GM23338 (cell line): ENCODE data around the gene SFN. TPM values are rescaled to one million over a fixed set of nuclear protein-coding genes. Genes with fewer than 3 reads are reported as not detected.

ENCODE experiments used
- ATAC-seq: fragments of 200-7000 bp; cut with Tn5 transposase; 3 replicates; pipeline ENCODE4 v1.9.1; 2020
- DNase-seq: peaks from one replicate; pipeline ENCODE4 v3.0.0-alpha.2; 2015; ENCODE audit warnings: low spot score
- H2AFZ ChIP-seq: fragments of 200-600 bp; sonication (generic); 2 replicates; pipeline ENCODE4 v1.8.0; 2016; ENCODE audit warnings: antibody characterized with exemption, mild to moderate bottlenecking, moderate library complexity
- H3F3A ChIP-seq: fragments of 200-600 bp; sonication (generic); replicated peaks from 2 replicates; pipeline ENCODE4 v1.8.0; 2017; ENCODE audit warnings: antibody characterized with exemption, mixed run types, low read depth
- H3K27ac ChIP-seq: fragments of 200-600 bp; sonication (generic); 2 replicates; pipeline ENCODE4 v1.6.1; 2016; ENCODE audit warnings: low read depth
- H3K27me3 ChIP-seq: fragments of 200-600 bp; sonication (generic); 2 replicates; pipeline ENCODE4 v1.8.0; 2016; ENCODE audit warnings: mild to moderate bottlenecking, mixed run types, moderate library complexity; ENCODE audit not compliant: insufficient read depth
- H3K36me3 ChIP-seq: fragments of 200-600 bp; sonication (generic); 2 replicates; pipeline ENCODE4 v1.8.0; 2016; ENCODE audit warnings: mild to moderate bottlenecking; ENCODE audit not compliant: insufficient read depth
- H3K4me1 ChIP-seq: fragments of 200-600 bp; sonication (generic); 2 replicates; pipeline ENCODE4 v1.8.0; 2016; ENCODE audit warnings: mild to moderate bottlenecking, moderate library complexity; ENCODE audit not compliant: insufficient read depth
- H3K4me2 ChIP-seq: fragments of 200-600 bp; sonication (generic); 2 replicates; pipeline ENCODE4 v1.7.1; 2017; ENCODE audit warnings: mixed run types
- H3K4me3 ChIP-seq: fragments of 200-600 bp; sonication (generic); 2 replicates; pipeline ENCODE4 v1.6.1; 2016; ENCODE audit warnings: mixed run types
- H3K79me2 ChIP-seq: fragments of 200-600 bp; sonication (generic); replicated peaks from 2 replicates; pipeline ENCODE4 v1.8.0; 2017; ENCODE audit warnings: mild to moderate bottlenecking; ENCODE audit not compliant: insufficient read depth
- H3K9me2 ChIP-seq: fragments of 200-600 bp; sonication (generic); 2 replicates; pipeline ENCODE4 v1.8.0; 2017; ENCODE audit not compliant: insufficient read depth
- H4K20me1 ChIP-seq: fragments of 200-600 bp; sonication (generic); replicated peaks from 2 replicates; pipeline ENCODE4 v1.8.0; 2017; ENCODE audit warnings: mild to moderate bottlenecking; ENCODE audit not compliant: insufficient read depth
- H3K27ac Mint-ChIP-seq: 2 replicates; pipeline ENCODE4 v1.8.0; 2020; ENCODE audit warnings: inconsistent platforms, mild to moderate bottlenecking, moderate library complexity, mixed read lengths
- H3K27me3 Mint-ChIP-seq: 3 replicates; pipeline ENCODE4 v1.8.0; 2022; ENCODE audit warnings: low read depth, mild to moderate bottlenecking, moderate library complexity, mixed read lengths, inconsistent platforms; ENCODE audit not compliant: insufficient read depth, poor library complexity
- H3K36me3 Mint-ChIP-seq: 3 replicates; pipeline ENCODE4 v1.8.0; 2021; ENCODE audit warnings: low read depth, mild to moderate bottlenecking, inconsistent platforms, moderate library complexity, mixed read lengths
- H3K4me1 Mint-ChIP-seq: 3 replicates; pipeline ENCODE4 v1.8.0; 2020; ENCODE audit warnings: mild to moderate bottlenecking, inconsistent platforms, mixed read lengths
- H3K4me3 Mint-ChIP-seq: 3 replicates; pipeline ENCODE4 v1.8.0; 2021; ENCODE audit warnings: moderate library complexity, mild to moderate bottlenecking, inconsistent platforms, mixed read lengths
- H3K9me3 Mint-ChIP-seq: 3 replicates; pipeline ENCODE4 v1.8.0; 2020; ENCODE audit warnings: moderate library complexity, mild to moderate bottlenecking, inconsistent platforms, mixed read lengths
- CREB1 ChIP-seq: fragments of 250-450 bp; sonication (Bioruptor Pico); IDR thresholded peaks from 2 replicates; pipeline ENCODE4 v1.5.0; 2020; ENCODE audit warnings: low read depth, mild to moderate bottlenecking, moderate library complexity
- CTCF ChIP-seq, 2 experiments: fragments of 200-600 bp in 1 of 2; sonication (generic) in 1 of 2; conservative IDR thresholded peaks; 2 replicates each; pipeline versions ENCODE4 v1.5.1 to v1.6.1; 2016 to 2017; ENCODE audit warnings: antibody characterized with exemption in 2 of 2, low read depth in 2 of 2, mild to moderate bottlenecking in 2 of 2, moderate library complexity in 1 of 2
- ETS1 ChIP-seq: IDR thresholded peaks from 2 replicates; pipeline ENCODE4 v1.6.1; 2016; ENCODE audit warnings: antibody characterized with exemption
- EZH2 ChIP-seq: fragments of 200-600 bp; sonication (generic); IDR thresholded peaks from one replicate; pipeline ENCODE4 v1.8.0; 2017; ENCODE audit warnings: antibody characterized with exemption, mild to moderate bottlenecking, low read depth; ENCODE audit not compliant: unreplicated experiment
- EZH2phosphoT487 ChIP-seq: fragments of 200-600 bp; sonication (generic); IDR thresholded peaks from one replicate; pipeline ENCODE4 v1.8.1; 2018; ENCODE audit warnings: antibody characterized with exemption; ENCODE audit not compliant: unreplicated experiment
- JUNB ChIP-seq: IDR thresholded peaks from one replicate; pipeline ENCODE4 v1.6.1; 2016; ENCODE audit warnings: antibody characterized with exemption; ENCODE audit not compliant: unreplicated experiment
- NANOG ChIP-seq: IDR thresholded peaks from 2 replicates; pipeline ENCODE4 v1.6.1; 2016; ENCODE audit warnings: antibody characterized with exemption, borderline replicate concordance
- POLR2AphosphoS5 ChIP-seq: IDR thresholded peaks from 2 replicates; pipeline ENCODE4 v1.6.1; 2016; ENCODE audit warnings: antibody characterized with exemption, low read depth
- REST ChIP-seq: IDR thresholded peaks from one replicate; pipeline ENCODE4 v1.6.1; 2018; ENCODE audit warnings: antibody characterized with exemption; ENCODE audit not compliant: unreplicated experiment
- STAT1 ChIP-seq: IDR thresholded peaks from one replicate; pipeline ENCODE4 v1.6.1; 2016; ENCODE audit warnings: antibody characterized with exemption; ENCODE audit not compliant: unreplicated experiment
- ZNF114 ChIP-seq: fragments of 250-450 bp; sonication (Bioruptor Pico); IDR thresholded peaks from 2 replicates; pipeline ENCODE4 v1.5.0; 2020; ENCODE audit warnings: mild to moderate bottlenecking, moderate library complexity
- ZNF331 ChIP-seq: fragments of 250-450 bp; sonication (Bioruptor Pico); IDR thresholded peaks from 2 replicates; pipeline ENCODE4 v1.5.0; 2020; ENCODE audit warnings: low read depth, mild to moderate bottlenecking, moderate library complexity
- polyA plus RNA-seq: library from polyadenylated mRNA; unstranded; fragments of >200 nt; fragmentation: Nextera tagmentation; extraction: Ambion mirVana; gene quantifications from 2 replicates; pipeline ENCODE4 v1.2.1, GENCODE V29; 2016
- total RNA-seq: library from RNA; depleted of rRNA; stranded (reverse); fragments of >200 nt; shearing (Covaris generic); gene quantifications from 2 replicates; pipeline ENCODE4 v1.2.3, GENCODE V29; 2014

The SFN gene
- total and polyA plus RNA-seq, 2 experiments from 2014 or later = 1.8 to 2.6 TPM

DNA sequence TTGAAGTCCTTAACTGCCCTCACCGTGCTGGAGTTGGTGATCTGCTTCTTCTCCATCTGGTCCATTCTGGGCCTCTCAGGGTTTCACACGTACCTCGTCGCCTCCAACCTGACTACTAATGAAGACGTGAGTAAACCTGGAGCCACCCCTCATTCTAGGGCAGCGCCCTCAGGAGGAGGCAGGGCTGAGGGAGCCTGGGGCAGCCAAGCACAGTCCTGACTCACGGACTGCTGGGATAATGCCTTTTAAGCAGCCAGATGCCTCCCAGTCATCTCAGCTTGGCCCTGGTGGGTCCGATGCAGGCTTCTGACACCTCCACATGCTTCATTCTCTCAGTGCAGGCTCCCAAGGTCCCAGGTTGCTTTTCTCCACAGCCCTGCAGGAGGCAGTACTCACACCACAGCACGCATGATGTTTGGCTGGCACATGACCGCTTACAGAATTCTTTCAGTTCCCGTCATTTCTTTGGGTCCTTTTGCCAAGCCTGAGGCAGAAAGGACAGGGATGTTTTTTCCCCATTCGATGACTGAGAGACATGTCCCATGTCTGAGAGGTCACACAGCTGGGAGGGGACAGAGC is 11.8 kb upstream of the SFN start:
- Histone ChIP-seq H3F3A (no peaks in the 10 kb centered on the region), H3K79me2 (no peaks in the 10 kb centered on the region), H3K4me1 (peaks cover 2% of the 10 kb centered on the region; the same call in 1 of the 2 replicates), H3K27me3 (no peaks in the 10 kb centered on the region), H3K9me2 (no peaks in the 10 kb centered on the region), H3K36me3 (peaks cover 9% of the 10 kb centered on the region; the same call in 1 of the 2 replicates), H3K4me2 (no peak overlapping the region), H2AFZ (no peak overlapping the region), H3K27ac (no peak overlapping the region), H4K20me1 (no peaks in the 10 kb centered on the region), H3K4me3 (no peak overlapping the region)
- H3K4me3 Mint-ChIP-seq = no peak overlapping the region
- peaks cover 6% of the 10 kb centered on the region for H3K27me3 Mint-ChIP-seq
- H3K27ac Mint-ChIP-seq = no peak overlapping the region
- H3K4me1 Mint-ChIP-seq = peaks cover 9% of the 10 kb centered on the region; the same call in 2 of the 3 replicates
- TF ChIP-seq ETS1 (no peak), CTCF (conservative IDR thresholded peaks at IDR 0.05; ENCODE audit: low read depth in 2 of 2) (peak; percentile 20 to 21; a peak in 1 of 4 replicates)
- ATAC-seq (no peak; the same call in 2 of the 3 replicates), DNase-seq (peak; percentile 34)
- peaks cover 45% of the 10 kb centered on the region for H3K36me3 Mint-ChIP-seq
- H3K9me3 Mint-ChIP-seq = no peaks in the 10 kb centered on the region

GRCh38 chr1:26852701-26853100 is 10.2 kb upstream of the SFN start:
- no peak for TF ChIP-seq ZNF331 (CRISPR knock-in tag)
- no peak for TF ChIP-seq ETS1
- TF ChIP-seq JUNB = no peak
- TF ChIP-seq CTCF (conservative IDR thresholded peaks at IDR 0.05; ENCODE audit: low read depth in 2 of 2) = no peak
- TF ChIP-seq EZH2phosphoT487 = no peak
- no peak for TF ChIP-seq ZNF114
- TF ChIP-seq STAT1 = no peak
- TF ChIP-seq POLR2AphosphoS5 = no peak
- TF ChIP-seq NANOG = no peak
- TF ChIP-seq CREB1 (CRISPR knock-in tag) = no peak
- no peak for TF ChIP-seq EZH2
- no peak for TF ChIP-seq REST
- H3K36me3 ChIP-seq = peaks cover 4% of the 10 kb centered on the region; the same call in 1 of the 2 replicates
- no peaks in the 10 kb centered on the region for H3K79me2 ChIP-seq
- no peak overlapping the region for H3K4me3 Mint-ChIP-seq
- peaks cover 7% of the 10 kb centered on the region; the same call in 1 of the 2 replicates for H3K4me1 ChIP-seq
- no peaks in the 10 kb centered on the region for H4K20me1 ChIP-seq
- H3K4me2 ChIP-seq = no peak overlapping the region
- no peaks in the 10 kb centered on the region for H3K9me3 Mint-ChIP-seq
- peaks cover 6% of the 10 kb centered on the region for H3K27me3 Mint-ChIP-seq
- H3K27me3 ChIP-seq = no peaks in the 10 kb centered on the region
- H3K27ac Mint-ChIP-seq = peak overlapping the region; percentile 45
- peaks cover 38% of the 10 kb centered on the region for H3K36me3 Mint-ChIP-seq
- H2AFZ ChIP-seq = no peak overlapping the region
- DNase-seq = no peak
- no peak for ATAC-seq
- no peaks in the 10 kb centered on the region for H3K9me2 ChIP-seq
- H3F3A ChIP-seq = no peaks in the 10 kb centered on the region
- H3K27ac ChIP-seq = 0 out of 2 replicates have a peak overlapping the region, but pooled peaks have one; percentile 32
- no peak overlapping the region for H3K4me3 ChIP-seq
- peaks cover 19% of the 10 kb centered on the region for H3K4me1 Mint-ChIP-seq
